HepG2 (cell line): ENCODE results near the gene ADSL. TPM values are rescaled to one million over a fixed set of nuclear protein-coding genes. Genes with fewer than 3 reads are reported as not detected.

ENCODE experiments used
- ATAC-seq: fragments of 200-7000 bp; cut with Tn5 transposase; 3 replicates; pipeline ENCODE4 v1.9.1; 2020; ENCODE audit warnings: mild to moderate bottlenecking, moderate library complexity
- BruUV-seq: library from RNA; stranded (reverse); fragments of 400-500 nt; replicated peaks from 2 replicates; lab custom pipeline; 2021; lab: Mats Ljungman, UMichigan
- CTCF ChIA-PET: fragments of 300-600 bp; formaldehyde crosslinking; extraction: SDS; loops from one replicate; lab custom pipeline; 2021; ENCODE audit warnings: low total read pairs, inconsistent platforms, low intra/inter-chr PET ratio; lab: Yijun Ruan, JAX
- POLR2A ChIA-PET: fragments of 350-600 bp; sonication (Branson Sonifier 250); formaldehyde crosslinking; loops from one replicate; lab custom pipeline; 2020; ENCODE audit warnings: antibody characterized with exemption, inconsistent platforms; lab: Yijun Ruan, JAX
- DNase-seq: peaks from one replicate; pipeline ENCODE4 v3.0.0-alpha.2; 2015; ENCODE audit warnings: low spot score
- FAIRE-seq: peaks from 3 replicates; lab custom pipeline; 2011; peaks lifted over from hg19 to GRCh38; lab: Jason Lieb, UNC
- H2AFZ ChIP-seq: one replicate; pipeline ENCODE4 v1.6.1; 2011; ENCODE audit warnings: low read length, inconsistent platforms
- H3K27ac ChIP-seq: fragments of 300-600 bp; 3 replicates; pipeline ENCODE4 v1.8.0; 2011; ENCODE audit warnings: mixed run types, mild to moderate bottlenecking, mixed read lengths, low read length, inconsistent platforms; ENCODE audit not compliant: insufficient read depth; ENCODE audit errors: extremely low read length
- H3K27me3 ChIP-seq, 2 experiments: fragments of 200-600 bp in 1 of 2; 2 replicates in 1 of 2; 3 replicates in 1 of 2; pipeline versions ENCODE4 v1.6.0 to v1.8.0; 2011; ENCODE audit warnings: low read length in 2 of 2, mild to moderate bottlenecking in 2 of 2, moderate library complexity in 2 of 2, inconsistent platforms in 1 of 2; ENCODE audit not compliant: insufficient read depth in 2 of 2, control insufficient read depth in 1 of 2
- H3K36me3 ChIP-seq, 2 experiments: fragments of 200-600 bp in 1 of 2; replicated peaks in 1 of 2; 2 replicates in 1 of 2; 3 replicates in 1 of 2; pipeline versions ENCODE4 v1.5.1 to v1.8.0; 2011; ENCODE audit warnings: low read length in 2 of 2, inconsistent platforms in 1 of 2; ENCODE audit not compliant: insufficient read depth in 2 of 2, control insufficient read depth in 1 of 2
- H3K4me1 ChIP-seq: 2 replicates; pipeline ENCODE4 v1.5.1; 2012; ENCODE audit warnings: low read length, inconsistent platforms; ENCODE audit not compliant: insufficient read depth
- H3K4me2 ChIP-seq: 2 replicates; pipeline ENCODE4 v1.6.0; 2011; ENCODE audit warnings: low read depth, low read length, inconsistent platforms
- H3K4me3 ChIP-seq, 3 experiments: fragments of 200-600 bp in 1 of 3; sonication (generic), shearing (Covaris generic) in 1 of 3; replicated peaks in 1 of 3; 2 replicates each; pipeline ENCODE4 v1.5.1; 2011 to 2016; ENCODE audit warnings: low read length in 3 of 3, inconsistent platforms in 2 of 3, low read depth in 2 of 3, mild to moderate bottlenecking in 2 of 3, control low read depth in 1 of 3, mixed read lengths in 1 of 3; ENCODE audit not compliant: insufficient read depth in 1 of 3
- H3K79me2 ChIP-seq: one replicate; pipeline ENCODE4 v1.6.1; 2011; ENCODE audit warnings: low read length, inconsistent platforms; ENCODE audit not compliant: insufficient read depth
- H3K9ac ChIP-seq: 2 replicates; pipeline ENCODE4 v1.6.0; 2011; ENCODE audit warnings: mild to moderate bottlenecking, low read depth, low read length, inconsistent platforms; ENCODE audit not compliant: insufficient read depth
- H3K9me3 ChIP-seq: 2 replicates; pipeline ENCODE4 v1.5.1; 2012; ENCODE audit warnings: mild to moderate bottlenecking, low read length
- H4K20me1 ChIP-seq: 2 replicates; pipeline ENCODE4 v1.6.0; 2011; ENCODE audit warnings: inconsistent platforms, mild to moderate bottlenecking, low read length, moderate library complexity; ENCODE audit not compliant: insufficient read depth
- BRD4 ChIP-seq: sonication (generic); formaldehyde crosslinking; IDR thresholded peaks from 2 replicates; pipeline ENCODE4 v1.4.0; 2020; ENCODE audit warnings: missing genetic modification reagents
- GLI4 ChIP-seq: sonication (generic); formaldehyde crosslinking; IDR thresholded peaks from 2 replicates; pipeline ENCODE4 v1.5.1; 2020; ENCODE audit warnings: missing genetic modification reagents, mild to moderate bottlenecking, moderate library complexity, borderline replicate concordance
- GTF3A ChIP-seq: sonication (generic); formaldehyde crosslinking; conservative IDR thresholded peaks from 2 replicates; pipeline ENCODE4 v1.4.0; 2020; ENCODE audit warnings: mild to moderate bottlenecking, missing genetic modification reagents
- RAD21 ChIP-seq: fragments of 450-650 bp; formaldehyde crosslinking; IDR thresholded peaks from 2 replicates; pipeline ENCODE4 v1.5.0; 2020; ENCODE audit warnings: mild to moderate bottlenecking
- RAD51 ChIP-seq: fragments of 450-650 bp; IDR thresholded peaks from 2 replicates; pipeline ENCODE4 v1.6.1; 2016; ENCODE audit warnings: borderline replicate concordance
- RORA ChIP-seq: sonication (generic); formaldehyde crosslinking; IDR thresholded peaks from 2 replicates; pipeline ENCODE4 v1.5.0; 2020; ENCODE audit warnings: mild to moderate bottlenecking, missing genetic modification reagents, moderate library complexity
- XRCC5 ChIP-seq: fragments of 200-400 bp; formaldehyde crosslinking; optimal IDR thresholded peaks from 2 replicates; pipeline ENCODE3; 2017; ENCODE audit warnings: mild to moderate bottlenecking, low read length
- ZEB1 ChIP-seq: IDR thresholded peaks from 2 replicates; pipeline ENCODE4 v1.6.1; 2012; ENCODE audit warnings: mild to moderate bottlenecking, low read depth, inconsistent platforms; ENCODE audit not compliant: insufficient replicate concordance
- ZMYM3 ChIP-seq: sonication (generic); formaldehyde crosslinking; IDR thresholded peaks from 2 replicates; pipeline ENCODE4 v1.5.1; 2020; ENCODE audit warnings: mild to moderate bottlenecking, missing genetic modification reagents
- ZNF121 ChIP-seq: sonication (generic); formaldehyde crosslinking; IDR thresholded peaks from 2 replicates; pipeline ENCODE4 v1.5.0; 2020; ENCODE audit warnings: mild to moderate bottlenecking, missing genetic modification reagents
- ZNF44 ChIP-seq: sonication (generic); formaldehyde crosslinking; IDR thresholded peaks from 2 replicates; pipeline ENCODE4 v1.5.1; 2020; ENCODE audit warnings: mild to moderate bottlenecking, missing genetic modification reagents
- ZNF713 ChIP-seq: sonication (generic); formaldehyde crosslinking; IDR thresholded peaks from 2 replicates; pipeline ENCODE4 v1.4.0; 2020; ENCODE audit warnings: mild to moderate bottlenecking, missing genetic modification reagents
- ZNF777 ChIP-seq: sonication (generic); formaldehyde crosslinking; IDR thresholded peaks from 2 replicates; pipeline ENCODE4 v1.4.0; 2020; ENCODE audit warnings: missing genetic modification reagents
- ZSCAN30 ChIP-seq: sonication (generic); formaldehyde crosslinking; IDR thresholded peaks from 2 replicates; pipeline ENCODE4 v1.5.0; 2020; ENCODE audit warnings: mild to moderate bottlenecking, missing genetic modification reagents
- WGBS: methylation state at CpG from one replicate; pipeline ENCODE4 v1.1.6; 2017; ENCODE audit warnings: low lambda C conversion rate; 5-methylcytosine and 5-hydroxymethylcytosine counted together
- in situ Hi-C: cut with HindIII; loops from 2 replicates; pipeline ENCODE4 v1.10.0; 2017; ENCODE audit warnings: low pct_unique_long_range_greater_than_20kb; ENCODE audit not compliant: extremely low pct_ligation_motif_present
- intact Hi-C: fragments of 100-400 bp; cut with micrococcal nuclease; formaldehyde crosslinking; loops from one replicate; pipeline ENCODE4 v1.10.0; 2022; ENCODE audit not compliant: unreplicated experiment
- polyA plus RNA-seq, 8 experiments: library from polyadenylated mRNA; depleted of rRNA in 3 of 8; stranded (reverse) in 7 of 8; unstranded in 1 of 8; fragments of >200 nt; fragmentation: Illumina TruSeq in 4 of 8; extraction: Trizol in 4 of 8; gene quantifications; 2 replicates each; pipeline versions ENCODE4 v1.2.1 to v1.2.3, GENCODE V29; 2011 to 2016; ENCODE audit warnings: low read depth in 4 of 8, missing spikeins in 1 of 8, mixed read lengths in 1 of 8; ENCODE audit not compliant: insufficient read depth in 1 of 8
- total RNA-seq, 5 experiments: library from RNA; depleted of rRNA; stranded (reverse); fragments of >200 nt; fragmentation: Illumina TruSeq; extraction: Trizol; gene quantifications; 2 replicates each; pipeline ENCODE4 v1.2.3, GENCODE V29; 2016; ENCODE audit warnings: low read depth in 1 of 5
- TF ChIP-seq, protein P1 (sequence below): sonication (generic); formaldehyde crosslinking; IDR thresholded peaks from 2 replicates; pipeline ENCODE4 v1.5.0; 2020; ENCODE audit warnings: missing genetic modification reagents
- TF ChIP-seq, protein P2 (sequence below): sonication (generic); IDR thresholded peaks from 2 replicates; pipeline ENCODE4 v1.6.1; 2016; ENCODE audit warnings: low read depth, borderline replicate concordance

The ADSL gene
- total and polyA plus RNA-seq, 2 of the 13 experiments (the other 11 are each of a cell fraction or from before 2014, with no cell fraction given): 123 to 174 TPM

DNA sequence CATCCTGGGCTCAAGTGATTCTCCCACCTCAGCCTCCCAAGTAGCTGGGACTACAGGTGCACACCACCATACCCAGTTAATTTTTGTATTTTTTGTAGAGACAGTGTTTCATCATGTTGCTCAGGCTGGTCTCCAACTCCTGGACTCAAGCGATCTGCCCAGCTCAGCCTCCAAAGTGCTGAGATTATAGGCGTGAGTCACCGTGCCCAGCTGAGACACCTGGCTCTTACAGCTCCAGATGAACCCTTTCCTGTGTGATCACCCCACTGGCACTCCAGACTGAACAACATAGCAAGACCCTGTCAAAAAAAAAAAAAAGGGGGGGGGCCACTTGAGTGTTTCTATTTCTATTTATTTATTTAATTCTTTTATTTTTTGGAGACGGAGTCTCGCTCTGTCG is 1.0 kb upstream of the ADSL start (continued):
- TF ChIP-seq ZMYM3 (CRISPR knock-in tag): no peak
- peak; percentile 49; the same call in 1 of the 2 replicates for TF ChIP-seq ZNF121 (CRISPR knock-in tag)

DNA sequence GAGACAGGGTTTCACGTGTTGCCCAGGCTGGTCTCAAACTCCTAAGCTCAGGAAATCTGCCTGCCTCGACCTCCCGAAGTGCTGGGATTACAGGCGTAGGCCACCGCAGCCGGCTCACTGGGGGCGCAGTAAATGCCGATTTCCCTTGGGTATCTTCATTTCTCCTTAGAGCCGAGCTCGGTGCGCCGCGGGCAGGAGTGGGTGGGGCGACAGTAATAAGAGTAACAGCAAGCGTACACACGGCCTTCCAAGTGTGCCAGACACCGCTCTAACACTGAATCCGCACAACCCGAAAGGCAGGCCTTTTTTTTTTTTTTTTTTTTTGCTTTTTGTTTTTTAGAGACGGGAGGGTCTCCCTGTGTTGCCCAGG is 500 bp upstream of the ADSL start:
- ChIA-PET CTCF (no interaction called here), POLR2A (interaction anchor here (0.7 to 2.2 kb wide), 3 partner anchors 168 to 645 kb away, joined by 3 to 23 read pairs (median 4); partner anchors contain the start of gene TNRC6B)
- BruUV-seq: TSS peak; percentile 95
- peak; percentile 10 for DNase-seq
- H3K4me3 ChIP-seq: peak overlapping the region; percentile 83 to 89 (median 84)
- WGBS: 1% methylated on average over 19 of the region's 20 CpGs
- H3K9ac ChIP-seq: peak overlapping the region; percentile 76
- H3K4me2 ChIP-seq: peak overlapping the region; percentile 95
- no peak overlapping the region for H2AFZ ChIP-seq
- peaks cover 0 to 18% of the 10 kb centered on the region in 2 experiments; a peak in 4 of 5 replicates for H3K36me3 ChIP-seq
- FAIRE-seq: no peak
- peak overlapping the region; percentile 81 for H3K27ac ChIP-seq
- H3K9me3 ChIP-seq: no peaks in the 10 kb centered on the region
- H4K20me1 ChIP-seq: peaks cover 14% of the 10 kb centered on the region; the same call in 1 of the 2 replicates
- H3K79me2 ChIP-seq: peaks cover 32% of the 10 kb centered on the region
- ATAC-seq: peak; percentile 43
- in situ Hi-C loops: no loop called here
- H3K27me3 ChIP-seq: no peaks in the 10 kb centered on the region; a peak in 1 of 5 replicates
- peaks cover 52% of the 10 kb centered on the region for H3K4me1 ChIP-seq
- intact Hi-C loops: loop anchor here (5.0 kb wide), 1 partner anchor 303 kb away; no protein-coding TSS in a partner anchor
- TF ChIP-seq RAD51 (no peak), ZNF44 (0 out of 2 replicates have a peak, but pooled peaks have one; percentile 10), ZNF713 (CRISPR knock-in tag) (0 out of 2 replicates have a peak, but pooled peaks have one; percentile 3), RORA (CRISPR knock-in tag) (0 out of 2 replicates have a peak, but pooled peaks have one; percentile 44), ZSCAN30 (CRISPR knock-in tag) (no peak), GLI4 (CRISPR knock-in tag) (no peak), ZEB1 (no peak), GTF3A (no peak), BRD4 (CRISPR knock-in tag) (no peak), ZNF777 (CRISPR knock-in tag) (no peak), RAD21 (CRISPR knock-in tag) (no peak), XRCC5 (no peak)
- TF ChIP-seq, protein P1, sequence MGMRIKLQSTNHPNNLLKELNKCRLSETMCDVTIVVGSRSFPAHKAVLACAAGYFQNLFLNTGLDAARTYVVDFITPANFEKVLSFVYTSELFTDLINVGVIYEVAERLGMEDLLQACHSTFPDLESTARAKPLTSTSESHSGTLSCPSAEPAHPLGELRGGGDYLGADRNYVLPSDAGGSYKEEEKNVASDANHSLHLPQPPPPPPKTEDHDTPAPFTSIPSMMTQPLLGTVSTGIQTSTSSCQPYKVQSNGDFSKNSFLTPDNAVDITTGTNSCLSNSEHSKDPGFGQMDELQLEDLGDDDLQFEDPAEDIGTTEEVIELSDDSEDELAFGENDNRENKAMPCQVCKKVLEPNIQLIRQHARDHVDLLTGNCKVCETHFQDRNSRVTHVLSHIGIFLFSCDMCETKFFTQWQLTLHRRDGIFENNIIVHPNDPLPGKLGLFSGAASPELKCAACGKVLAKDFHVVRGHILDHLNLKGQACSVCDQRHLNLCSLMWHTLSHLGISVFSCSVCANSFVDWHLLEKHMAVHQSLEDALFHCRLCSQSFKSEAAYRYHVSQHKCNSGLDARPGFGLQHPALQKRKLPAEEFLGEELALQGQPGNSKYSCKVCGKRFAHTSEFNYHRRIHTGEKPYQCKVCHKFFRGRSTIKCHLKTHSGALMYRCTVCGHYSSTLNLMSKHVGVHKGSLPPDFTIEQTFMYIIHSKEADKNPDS (CRISPR knock-in tag): no peak
- TF ChIP-seq, protein P2, sequence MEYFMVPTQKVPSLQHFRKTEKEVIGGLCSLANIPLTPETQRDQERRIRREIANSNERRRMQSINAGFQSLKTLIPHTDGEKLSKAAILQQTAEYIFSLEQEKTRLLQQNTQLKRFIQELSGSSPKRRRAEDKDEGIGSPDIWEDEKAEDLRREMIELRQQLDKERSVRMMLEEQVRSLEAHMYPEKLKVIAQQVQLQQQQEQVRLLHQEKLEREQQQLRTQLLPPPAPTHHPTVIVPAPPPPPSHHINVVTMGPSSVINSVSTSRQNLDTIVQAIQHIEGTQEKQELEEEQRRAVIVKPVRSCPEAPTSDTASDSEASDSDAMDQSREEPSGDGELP: no peak
